Panc1 (cell line): ENCODE data around the gene CACNA1I. TPM values are rescaled to one million over a fixed set of nuclear protein-coding genes. Genes with fewer than 3 reads are reported as not detected.

Experiments
- ATAC-seq: fragments of 200-7000 bp; cut with Tn5 transposase; 2 replicates; pipeline ENCODE4 v1.9.1; 2020; ENCODE audit warnings: mild to moderate bottlenecking, moderate library complexity
- BruUV-seq: library from RNA; stranded (reverse); fragments of 400-500 nt; replicated peaks from 2 replicates; lab custom pipeline; 2021; lab: Mats Ljungman, UMichigan
- CTCF ChIA-PET: fragments of 300-600 bp; sonication (Branson Sonifier 250); formaldehyde crosslinking; loops from one replicate; lab custom pipeline; 2022; ENCODE audit warnings: antibody characterized with exemption; lab: Charles Lee
- POLR2A ChIA-PET: fragments of 300-600 bp; sonication (Branson Sonifier 250); formaldehyde crosslinking; loops from one replicate; lab custom pipeline; 2022; ENCODE audit warnings: antibody characterized with exemption; lab: Charles Lee
- DNase-seq: peaks from one replicate; pipeline ENCODE4 v3.0.0-alpha.2; 2010; ENCODE audit warnings: low read depth, low spot score
- H3K27ac ChIP-seq: 2 replicates; pipeline ENCODE4 v1.5.1; 2011; ENCODE audit warnings: mild to moderate bottlenecking, low read length, inconsistent platforms
- H3K27me3 ChIP-seq: fragments of 200-500 bp; sonication (Bioruptor generic); 2 replicates; pipeline ENCODE4 v1.6.0; 2014; ENCODE audit warnings: low read length, inconsistent platforms; ENCODE audit not compliant: control insufficient read depth, insufficient read depth
- H3K36me3 ChIP-seq: fragments of 200-500 bp; sonication (Bioruptor generic); 2 replicates; pipeline ENCODE4 v1.5.1; 2014; ENCODE audit warnings: inconsistent platforms, mild to moderate bottlenecking, low read length, moderate library complexity; ENCODE audit not compliant: control insufficient read depth, insufficient read depth
- H3K4me1 ChIP-seq: 2 replicates; pipeline ENCODE4 v1.5.1; 2011; ENCODE audit warnings: inconsistent platforms, mild to moderate bottlenecking, low read length, moderate library complexity; ENCODE audit not compliant: control insufficient read depth, insufficient read depth
- H3K4me3 ChIP-seq, 2 experiments: 2 replicates each; pipeline ENCODE4 v1.5.1; 2011 to 2012; ENCODE audit warnings: low read depth in 2 of 2, low read length in 2 of 2, mild to moderate bottlenecking in 2 of 2, inconsistent platforms in 1 of 2, moderate library complexity in 1 of 2
- H3K9me3 ChIP-seq: fragments of 200-500 bp; sonication (Bioruptor generic); 2 replicates; pipeline ENCODE4 v1.5.1; 2014; ENCODE audit warnings: low read depth, mild to moderate bottlenecking, inconsistent platforms, low read length, moderate library complexity; ENCODE audit not compliant: control insufficient read depth, insufficient read depth
- POLR2AphosphoS5 ChIP-seq: IDR thresholded peaks from 2 replicates; pipeline ENCODE4 v1.6.1; 2012; ENCODE audit warnings: mild to moderate bottlenecking, low read depth, low read length, moderate library complexity
- REST ChIP-seq, 2 experiments: IDR thresholded peaks; 2 replicates each; pipeline ENCODE4 v1.6.1; 2011 to 2012; ENCODE audit warnings: low read depth in 2 of 2, control low read depth in 1 of 2, low read length in 1 of 2, mild to moderate bottlenecking in 1 of 2, moderate library complexity in 1 of 2; ENCODE audit not compliant: insufficient read depth in 1 of 2
- SIN3A ChIP-seq: IDR thresholded peaks from 2 replicates; pipeline ENCODE4 v1.6.1; 2012; ENCODE audit warnings: low read depth, mild to moderate bottlenecking, low read length, moderate library complexity, borderline replicate concordance; ENCODE audit not compliant: insufficient read depth
- TCF7L2 ChIP-seq: IDR thresholded peaks from 2 replicates; pipeline ENCODE4 v1.6.1; 2011; ENCODE audit warnings: mild to moderate bottlenecking, low read depth, low read length, inconsistent platforms
- in situ Hi-C: cut with HindIII; loops from 2 replicates; pipeline ENCODE4 v1.10.0; 2016; ENCODE audit warnings: low sequenced_read_pairs, low pct_unique_long_range_greater_than_20kb
- intact Hi-C: fragments of 100-400 bp; cut with micrococcal nuclease; formaldehyde crosslinking; loops from one replicate; pipeline ENCODE4 v1.10.0; 2022; ENCODE audit not compliant: unreplicated experiment
- total RNA-seq: library from RNA; stranded (reverse); gene quantifications from one replicate; pipeline ENCODE4 v1.2.1, GENCODE V29; 2021; ENCODE audit not compliant: unreplicated experiment
- TF ChIP-seq, protein P1 (sequence below): fragments of 450-650 bp; IDR thresholded peaks from 2 replicates; pipeline ENCODE4 v1.5.1; 2017; ENCODE audit warnings: mild to moderate bottlenecking

Gene CACNA1I
- total RNA-seq, 1 experiment from 2014 or later, result 0.23 TPM

DNA sequence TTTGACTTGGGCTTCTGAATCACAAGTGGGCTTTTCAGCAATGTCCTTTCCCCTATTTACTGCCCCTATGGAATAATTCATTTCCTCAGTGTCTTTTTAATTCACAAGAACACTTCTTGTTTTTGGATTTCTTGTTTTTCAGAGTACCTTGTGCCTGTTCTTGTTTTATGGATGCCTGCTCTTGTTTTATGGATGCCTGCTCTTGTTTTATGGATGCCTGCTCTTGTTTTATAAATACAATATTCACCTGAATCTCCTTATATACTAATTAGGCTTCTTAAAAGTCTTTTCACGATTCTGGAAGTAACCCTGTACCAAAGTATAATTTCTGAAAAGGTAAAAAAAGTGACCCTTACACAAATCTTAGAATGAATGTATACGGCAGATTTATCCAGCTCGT, 32.8 kb downstream of the CACNA1I start:
- DNase-seq (no peak), ATAC-seq (no peak)
- H3K27me3 ChIP-seq, result no peaks in the 10 kb centered on the region
- in situ Hi-C loops (no loop called here), intact Hi-C loops (no loop called here)
- no peaks in the 10 kb centered on the region for H3K9me3 ChIP-seq
- no peaks in the 10 kb centered on the region for H3K4me1 ChIP-seq
- BruUV-seq, result no TSS peak
- H3K4me3 ChIP-seq, result no peak overlapping the region
- POLR2A ChIA-PET, result no interaction called here
- no peak for TF ChIP-seq TCF7L2
- TF ChIP-seq, protein P1, sequence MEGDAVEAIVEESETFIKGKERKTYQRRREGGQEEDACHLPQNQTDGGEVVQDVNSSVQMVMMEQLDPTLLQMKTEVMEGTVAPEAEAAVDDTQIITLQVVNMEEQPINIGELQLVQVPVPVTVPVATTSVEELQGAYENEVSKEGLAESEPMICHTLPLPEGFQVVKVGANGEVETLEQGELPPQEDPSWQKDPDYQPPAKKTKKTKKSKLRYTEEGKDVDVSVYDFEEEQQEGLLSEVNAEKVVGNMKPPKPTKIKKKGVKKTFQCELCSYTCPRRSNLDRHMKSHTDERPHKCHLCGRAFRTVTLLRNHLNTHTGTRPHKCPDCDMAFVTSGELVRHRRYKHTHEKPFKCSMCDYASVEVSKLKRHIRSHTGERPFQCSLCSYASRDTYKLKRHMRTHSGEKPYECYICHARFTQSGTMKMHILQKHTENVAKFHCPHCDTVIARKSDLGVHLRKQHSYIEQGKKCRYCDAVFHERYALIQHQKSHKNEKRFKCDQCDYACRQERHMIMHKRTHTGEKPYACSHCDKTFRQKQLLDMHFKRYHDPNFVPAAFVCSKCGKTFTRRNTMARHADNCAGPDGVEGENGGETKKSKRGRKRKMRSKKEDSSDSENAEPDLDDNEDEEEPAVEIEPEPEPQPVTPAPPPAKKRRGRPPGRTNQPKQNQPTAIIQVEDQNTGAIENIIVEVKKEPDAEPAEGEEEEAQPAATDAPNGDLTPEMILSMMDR, result no peak
- TF ChIP-seq POLR2AphosphoS5, result no peak
- no peak for TF ChIP-seq SIN3A
- TF ChIP-seq REST (IDR thresholded peaks at IDR 0.05; ENCODE audit: insufficient read depth in 1 of 2, low read depth in 2 of 2, low read length in 1 of 2), result no peak
- H3K27ac ChIP-seq, result no peak overlapping the region
- H3K36me3 ChIP-seq, result no peaks in the 10 kb centered on the region
- CTCF ChIA-PET, result no interaction called here

DNA sequence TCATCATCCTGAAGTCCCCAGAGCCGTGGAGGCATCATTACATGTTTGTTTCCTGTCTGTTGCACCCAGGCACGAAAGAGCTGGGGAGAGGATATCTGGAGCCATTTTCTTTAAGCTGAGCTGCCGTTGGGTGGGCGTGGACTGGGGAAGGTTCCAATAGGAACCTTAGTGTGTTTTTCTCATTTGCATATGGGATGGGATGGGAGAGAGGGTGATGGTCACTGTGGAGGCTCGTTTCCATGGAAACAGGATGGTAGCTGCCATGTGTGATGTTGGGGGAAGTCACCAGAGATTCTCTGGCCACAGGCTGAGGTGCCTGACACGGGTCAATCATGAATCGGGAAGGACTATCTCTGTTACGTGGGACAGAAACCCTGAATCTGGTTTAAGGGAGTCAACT, 39.7 kb downstream of the CACNA1I start:
- DNase-seq (no peak), ATAC-seq (no peak)
- Histone ChIP-seq H3K9me3 (no peaks in the 10 kb centered on the region), H3K27me3 (no peaks in the 10 kb centered on the region), H3K4me3 (no peak overlapping the region), H3K4me1 (no peaks in the 10 kb centered on the region), H3K36me3 (no peaks in the 10 kb centered on the region), H3K27ac (no peak overlapping the region)
- in situ Hi-C loops (no loop called here), intact Hi-C loops (no loop called here)
- TF ChIP-seq TCF7L2 (no peak), POLR2AphosphoS5 (no peak), REST (IDR thresholded peaks at IDR 0.05; ENCODE audit: insufficient read depth in 1 of 2, low read depth in 2 of 2, low read length in 1 of 2) (no peak), SIN3A (no peak)
- TF ChIP-seq, protein P1, result no peak
- no TSS peak for BruUV-seq
- ChIA-PET POLR2A (no interaction called here), CTCF (interaction anchor here (0.6 kb wide), 1 partner anchor 374 kb away, joined by 3 read pairs; no protein-coding TSS in a partner anchor)
